HL-60 (cell line): Measurements from ENCODE around the gene CACUL1.

Experiments
- POLR2AphosphoS5 ChIP-seq: IDR thresholded peaks from 2 replicates; pipeline ENCODE4 v1.6.1; 2012; ENCODE audit warnings: low read depth
- TF ChIP-seq, protein P1 (sequence below): IDR thresholded peaks from one replicate; pipeline ENCODE4 v1.5.1; 2011; ENCODE audit warnings: low read length, control low read depth, inconsistent platforms; ENCODE audit not compliant: insufficient read depth

DNA sequence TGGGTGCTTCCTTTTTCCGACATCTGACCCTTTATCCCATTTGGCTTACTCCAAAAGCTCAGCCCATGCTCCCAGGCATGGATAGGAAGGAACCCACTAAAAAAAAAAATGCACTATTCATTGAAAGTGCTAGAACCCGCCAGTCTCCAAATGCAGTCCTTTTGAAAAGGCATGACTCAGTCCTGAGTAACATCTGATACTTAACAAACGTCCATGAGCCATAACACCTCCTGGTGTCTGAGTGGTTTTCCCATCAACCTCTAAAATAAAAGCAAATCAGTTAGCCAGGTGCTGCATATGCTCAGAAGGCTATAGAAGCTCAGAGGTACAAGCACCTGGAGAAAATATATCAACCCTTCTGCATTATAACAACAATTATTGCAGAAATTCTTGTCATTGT lies 45.0 kb upstream of the CACUL1 start:
- TF ChIP-seq, protein P1, sequence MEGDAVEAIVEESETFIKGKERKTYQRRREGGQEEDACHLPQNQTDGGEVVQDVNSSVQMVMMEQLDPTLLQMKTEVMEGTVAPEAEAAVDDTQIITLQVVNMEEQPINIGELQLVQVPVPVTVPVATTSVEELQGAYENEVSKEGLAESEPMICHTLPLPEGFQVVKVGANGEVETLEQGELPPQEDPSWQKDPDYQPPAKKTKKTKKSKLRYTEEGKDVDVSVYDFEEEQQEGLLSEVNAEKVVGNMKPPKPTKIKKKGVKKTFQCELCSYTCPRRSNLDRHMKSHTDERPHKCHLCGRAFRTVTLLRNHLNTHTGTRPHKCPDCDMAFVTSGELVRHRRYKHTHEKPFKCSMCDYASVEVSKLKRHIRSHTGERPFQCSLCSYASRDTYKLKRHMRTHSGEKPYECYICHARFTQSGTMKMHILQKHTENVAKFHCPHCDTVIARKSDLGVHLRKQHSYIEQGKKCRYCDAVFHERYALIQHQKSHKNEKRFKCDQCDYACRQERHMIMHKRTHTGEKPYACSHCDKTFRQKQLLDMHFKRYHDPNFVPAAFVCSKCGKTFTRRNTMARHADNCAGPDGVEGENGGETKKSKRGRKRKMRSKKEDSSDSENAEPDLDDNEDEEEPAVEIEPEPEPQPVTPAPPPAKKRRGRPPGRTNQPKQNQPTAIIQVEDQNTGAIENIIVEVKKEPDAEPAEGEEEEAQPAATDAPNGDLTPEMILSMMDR, result no peak
- TF ChIP-seq POLR2AphosphoS5, result no peak
